Ishikawa (cell line): ENCODE measurements around the gene UBAC2.

Experiments used
- MAX ChIP-seq: IDR thresholded peaks from 2 replicates; pipeline ENCODE4 v1.6.1; 2012
- TAF1 ChIP-seq: IDR thresholded peaks from 2 replicates; pipeline ENCODE4 v1.6.1; 2012; ENCODE audit warnings: low read depth, mild to moderate bottlenecking

GRCh38 chr13:99330942-99331341 lies 130.3 kb downstream of the UBAC2 start:
- TF ChIP-seq MAX (no peak), TAF1 (no peak)
